SK-N-MC (cell line): ENCODE results near the gene EIF1B.

Experiments used
- DNase-seq: peaks from one replicate; pipeline ENCODE4 v3.0.0-alpha.2; 2011; ENCODE audit warnings: low read depth, low spot score
- H3K27ac ChIP-seq: fragments of 200-600 bp; sonication (generic); 2 replicates; pipeline ENCODE4 v1.5.1; 2016; ENCODE audit warnings: mixed run types
- H3K36me3 ChIP-seq: fragments of 200-600 bp; sonication (generic); 2 replicates; pipeline ENCODE4 v1.6.1; 2017; ENCODE audit warnings: antibody characterized with exemption, low read length, mixed read lengths; ENCODE audit not compliant: insufficient read depth
- H3K4me3 ChIP-seq: fragments of 200-600 bp; sonication (generic); 2 replicates; pipeline ENCODE4 v1.5.1; 2016
- H3K9ac ChIP-seq: fragments of 200-600 bp; sonication (generic); 2 replicates; pipeline ENCODE4 v1.8.0; 2017; ENCODE audit warnings: mixed run types, mixed read lengths; ENCODE audit not compliant: insufficient read length
- H3K9me3 ChIP-seq: fragments of 200-600 bp; sonication (generic); 2 replicates; pipeline ENCODE4 v1.6.1; 2017; ENCODE audit warnings: low read depth, mild to moderate bottlenecking, antibody characterized with exemption, low read length, moderate library complexity, mixed read lengths
- EZH2 ChIP-seq: fragments of 200-600 bp; sonication (generic); IDR thresholded peaks from one replicate; pipeline ENCODE4 v1.6.1; 2017; ENCODE audit warnings: antibody characterized with exemption
- FOXP2 ChIP-seq: optimal IDR thresholded peaks from 2 replicates; pipeline ENCODE3; 2011; ENCODE audit warnings: mild to moderate bottlenecking, moderate library complexity; ENCODE audit not compliant: insufficient read depth; ENCODE audit errors: extremely low read length, control extremely low read depth
- POLR2AphosphoS5 ChIP-seq: IDR thresholded peaks from 2 replicates; pipeline ENCODE4 v1.6.1; 2012; ENCODE audit warnings: mild to moderate bottlenecking, low read depth, low read length, borderline replicate concordance

EIF1B gene

GRCh38 chr3:40350529-40350928, 41.0 kb downstream of the EIF1B start:
- no peak for DNase-seq
- no peak overlapping the region for H3K27ac ChIP-seq
- H3K9ac ChIP-seq = no peak overlapping the region
- H3K4me3 ChIP-seq = no peak overlapping the region
- TF ChIP-seq FOXP2 (no peak), EZH2 (no peak), POLR2AphosphoS5 (no peak)
- H3K36me3 ChIP-seq = no peaks in the 10 kb centered on the region
- H3K9me3 ChIP-seq = no peaks in the 10 kb centered on the region

DNA sequence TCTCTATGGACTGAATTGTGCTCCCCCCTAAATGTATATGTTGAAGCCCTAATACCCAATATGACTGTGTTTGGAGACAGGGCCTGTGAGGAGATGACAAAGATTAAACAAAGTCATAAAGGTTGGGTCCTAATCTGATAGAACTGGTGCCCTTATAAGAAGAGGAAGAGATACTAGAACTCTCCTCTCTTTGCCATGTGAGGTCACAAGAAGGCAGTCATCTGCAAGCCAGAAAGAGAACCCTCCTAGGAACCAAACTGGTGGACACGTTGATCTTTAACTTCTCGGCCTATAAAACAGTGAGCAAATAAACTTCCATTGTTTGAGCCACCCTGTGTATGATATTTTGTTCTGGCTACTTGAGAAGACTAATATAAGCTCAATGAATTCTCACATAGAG, 45.9 kb downstream of the EIF1B start:
- no peak overlapping the region for H3K9ac ChIP-seq
- TF ChIP-seq POLR2AphosphoS5 (no peak), FOXP2 (no peak), EZH2 (no peak)
- no peak for DNase-seq
- no peak overlapping the region for H3K27ac ChIP-seq
- no peaks in the 10 kb centered on the region for H3K9me3 ChIP-seq
- H3K36me3 ChIP-seq = no peaks in the 10 kb centered on the region
- no peak overlapping the region for H3K4me3 ChIP-seq

GRCh38 chr3:40358454-40358853, 48.9 kb downstream of the EIF1B start:
- Histone ChIP-seq H3K9ac (no peak overlapping the region), H3K4me3 (no peak overlapping the region), H3K9me3 (no peaks in the 10 kb centered on the region), H3K27ac (no peak overlapping the region), H3K36me3 (no peaks in the 10 kb centered on the region)
- TF ChIP-seq POLR2AphosphoS5 = no peak
- no peak for TF ChIP-seq FOXP2
- TF ChIP-seq EZH2 = no peak
- no peak for DNase-seq
